HG02884 (cell line): Measurements from ENCODE around the gene PPT1.
"Not testable (repeated sequence)": the region's sequence is repeated elsewhere in the genome, so short reads cannot be mapped to it uniquely, and the experiment has no call there.

ENCODE experiments used
- ATAC-seq: cut with Tn5 transposase; IDR thresholded peaks from one replicate; pipeline ENCODE4 v1.9.1; 2021; ENCODE audit warnings: mild to moderate bottlenecking, moderate library complexity; ENCODE audit not compliant: unreplicated experiment

PPT1 gene

GRCh38 chr1:40057310-40058030, 39.6 kb downstream of the PPT1 start:
- no peak for ATAC-seq

GRCh38 chr1:40056519-40057309, 40.3 kb downstream of the PPT1 start:
- no peak for ATAC-seq

- ATAC-seq, result no peak
These were observed 43.7 kb downstream of the PPT1 start for GRCh38 chr1:40053138-40053887.

GRCh38 chr1:40050863-40051262, 46.2 kb downstream of the PPT1 start:
- no peak for ATAC-seq

GRCh38 chr1:40049725-40050124, 47.3 kb downstream of the PPT1 start:
- ATAC-seq, result no peak

- no peak for ATAC-seq
These were observed 49.3 kb downstream of the PPT1 start for GRCh38 chr1:40047769-40048168.

GRCh38 chr1:40047276-40047675, 49.8 kb downstream of the PPT1 start:
- no peak for ATAC-seq

DNA sequence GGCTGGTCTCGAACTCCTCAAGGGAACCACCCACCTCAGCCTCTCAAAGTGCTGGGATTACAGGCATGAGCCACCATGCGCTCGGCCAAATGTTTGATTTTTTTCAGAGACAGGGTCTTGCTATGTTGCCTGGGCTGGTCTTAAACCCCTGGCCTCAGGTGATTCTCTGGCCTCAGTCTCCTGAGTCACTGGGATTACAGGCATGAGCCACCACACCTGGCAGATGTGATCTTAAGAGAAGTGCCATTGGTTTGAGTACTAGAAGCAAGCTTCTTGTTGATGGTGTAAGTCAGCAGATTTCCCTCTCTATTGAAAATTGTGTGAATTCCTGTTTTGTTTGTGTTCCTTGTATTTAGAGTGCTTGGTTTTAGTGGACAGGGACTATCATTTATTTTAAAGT, 51.3 kb downstream of the PPT1 start:
- no peak for ATAC-seq

DNA sequence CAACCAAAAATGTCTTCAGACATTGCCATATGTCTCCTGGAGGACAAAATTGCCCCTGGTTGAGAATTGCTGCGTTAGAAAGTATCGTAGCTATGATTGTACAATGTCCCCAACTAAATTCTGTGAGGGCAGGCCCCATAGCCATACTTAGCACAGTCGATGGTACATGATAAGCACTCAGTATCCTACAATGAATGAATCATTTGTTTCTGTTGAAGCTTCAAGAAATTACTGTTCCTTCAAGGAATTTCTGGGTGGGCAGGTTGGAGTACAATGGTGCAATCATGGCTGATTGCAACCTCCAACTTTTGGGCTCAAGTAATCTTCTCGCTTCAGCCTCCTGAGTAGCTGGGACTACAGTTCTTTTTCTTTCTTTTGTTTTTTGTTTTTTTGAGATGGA, 51.9 kb downstream of the PPT1 start:
- no peak for ATAC-seq

GRCh38 chr1:40044110-40044509, 52.9 kb downstream of the PPT1 start:
- no peak for ATAC-seq

- no peak for ATAC-seq
These were observed 54.7 kb downstream of the PPT1 start for GRCh38 chr1:40042341-40042740.

DNA sequence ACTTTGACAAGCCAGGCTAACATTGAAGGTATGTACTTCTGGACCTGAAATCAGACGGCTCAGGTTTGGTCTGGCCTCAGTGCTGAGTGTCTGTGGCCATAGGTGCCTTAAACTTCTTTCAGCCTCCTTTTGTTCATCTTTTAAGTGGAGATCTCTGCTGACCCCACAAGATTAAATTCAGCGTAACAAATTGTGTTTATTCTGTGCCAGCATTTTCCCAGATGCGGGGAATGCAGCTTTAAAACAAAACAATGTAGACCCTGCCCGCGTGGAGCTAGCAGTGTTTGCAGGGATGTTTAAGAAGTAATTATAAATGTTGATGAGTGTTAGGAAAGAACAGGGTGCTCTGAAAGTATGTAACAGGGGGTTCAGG, 55.6 kb downstream of the PPT1 start:
- no peak for ATAC-seq

DNA sequence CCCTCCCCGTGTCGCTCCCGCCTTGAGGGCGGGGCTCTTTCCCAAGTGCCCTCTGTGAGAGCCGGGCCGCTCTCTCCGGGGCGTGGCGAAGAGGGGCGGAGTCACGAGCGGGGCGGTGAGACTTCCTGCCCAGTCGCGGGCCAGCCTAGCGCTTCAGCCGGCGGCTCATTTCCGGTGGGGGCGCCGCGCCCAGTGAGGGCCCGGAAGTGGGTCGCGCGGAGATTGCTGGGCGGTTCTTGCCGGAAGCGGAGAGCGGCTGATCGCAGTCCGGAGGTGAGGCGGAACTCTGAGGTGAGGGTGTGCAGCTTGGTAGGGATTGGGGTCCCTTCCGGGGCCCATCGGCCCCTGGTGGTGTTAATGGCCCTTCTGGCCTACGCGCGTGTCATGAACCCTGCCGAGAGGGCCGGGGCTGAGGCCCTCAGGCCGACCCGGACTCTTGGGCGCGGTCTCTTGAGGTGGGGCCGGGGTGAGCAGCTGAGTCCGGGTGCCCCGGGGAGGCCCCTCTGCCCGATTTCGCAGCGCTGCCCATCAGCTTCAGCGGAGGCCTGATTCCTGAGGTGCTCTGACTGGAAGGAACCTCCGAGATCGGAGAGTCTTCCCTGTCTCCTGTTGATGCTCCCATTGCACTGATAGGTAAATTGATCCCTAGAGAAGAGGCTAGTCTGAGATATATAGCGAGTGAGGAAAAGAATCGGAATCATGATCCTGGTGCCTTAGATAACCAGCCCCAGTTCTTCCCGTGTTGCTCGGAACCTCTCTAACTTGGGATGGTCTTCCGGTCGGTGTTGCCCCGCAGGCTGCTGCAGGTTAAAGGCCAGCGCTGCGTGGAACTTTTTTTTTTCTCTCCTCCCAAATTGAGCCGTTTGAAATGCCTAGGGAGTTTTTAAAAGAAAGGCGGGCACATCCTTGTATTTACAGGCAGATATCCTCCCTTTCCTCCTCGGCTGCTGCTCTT, 56.3 kb downstream of the PPT1 start, which contains the start of gene CAP1:
CAP1 (plus strand) TSS at position 219 of the 955 bp plus-strand sequence. CDS start 18,618 bp downstream, outside the sequence.
- peak; percentile 79 for ATAC-seq

- ATAC-seq, result peak; percentile 51
These were observed 57.1 kb downstream of the PPT1 start for GRCh38 chr1:40039757-40040510.

DNA sequence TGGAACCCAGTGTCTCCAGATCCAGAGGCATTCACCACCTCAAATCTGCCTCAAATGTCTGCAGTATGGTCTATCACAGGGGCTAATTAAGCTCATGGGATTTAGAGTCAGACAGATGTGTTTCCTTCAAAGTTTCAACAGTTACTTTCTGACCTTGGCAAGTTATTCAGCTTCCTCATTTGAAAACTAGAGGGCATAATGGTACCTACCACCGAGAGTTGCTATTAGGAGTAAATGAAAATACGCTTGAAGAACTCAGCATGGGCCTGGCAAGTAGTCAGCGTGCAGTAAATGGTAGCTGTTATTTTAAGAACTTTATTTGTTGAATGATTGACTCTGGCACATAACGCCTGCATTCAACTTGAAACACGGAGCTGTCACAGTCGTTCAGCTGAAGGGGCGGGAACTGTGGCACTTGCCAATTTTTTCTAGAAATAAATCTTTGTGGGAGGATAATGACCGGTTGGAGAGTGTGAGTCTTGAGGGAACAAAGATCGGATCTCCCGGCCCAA, 57.8 kb downstream of the PPT1 start:
- no peak for ATAC-seq

DNA sequence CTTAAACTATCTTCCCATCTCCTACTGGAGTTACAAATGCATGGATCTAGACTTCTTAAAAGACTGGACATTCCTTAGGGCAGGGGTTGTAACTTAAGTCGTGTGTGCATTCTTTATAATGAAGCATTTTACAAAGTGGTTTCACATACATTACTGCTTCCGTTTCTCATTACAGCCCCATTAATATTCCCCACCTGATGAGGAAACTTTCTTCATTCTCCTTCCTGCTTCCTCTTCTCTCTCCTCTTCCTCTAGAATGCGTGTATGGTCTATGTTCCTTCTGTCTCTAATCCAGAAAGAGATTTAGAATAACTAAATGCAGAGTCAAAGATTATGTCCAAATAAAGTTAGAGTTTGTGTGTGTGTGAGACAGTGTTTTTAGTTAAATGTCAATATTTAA, 58.4 kb downstream of the PPT1 start:
- no peak for ATAC-seq

GRCh38 chr1:40037254-40037653, 59.8 kb downstream of the PPT1 start:
- ATAC-seq, result not testable (repeated sequence)

DNA sequence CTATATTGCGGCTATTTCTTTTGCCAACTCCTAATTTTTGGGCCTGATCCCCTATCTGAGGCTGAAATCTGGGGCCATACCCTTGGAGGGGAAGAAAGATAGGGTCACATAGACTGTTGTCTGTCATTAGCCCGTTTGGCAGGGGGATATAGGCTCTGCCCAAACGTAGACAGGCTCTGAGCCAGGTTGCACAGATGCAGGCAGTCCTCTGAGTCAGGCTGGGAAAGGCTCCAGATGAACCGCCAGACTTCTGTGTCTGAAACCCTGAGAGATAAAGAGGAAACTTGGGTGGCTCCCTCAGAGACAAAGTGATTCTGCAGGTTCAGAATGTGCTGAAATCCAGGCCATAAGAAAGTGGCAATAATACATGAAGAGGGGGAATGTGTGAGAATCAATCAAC, 60.5 kb downstream of the PPT1 start:
- no peak for ATAC-seq

- ATAC-seq, result no peak
These were observed 62.2 kb downstream of the PPT1 start for GRCh38 chr1:40034869-40035268.
